ENCODE results near the gene LRBA.
A peak's percentile ranks its signal among the peaks of the same experiment; 100 is the strongest.
"Not testable (repeated sequence)": the region's sequence is repeated elsewhere in the genome, so short reads cannot be mapped to it uniquely, and the experiment has no call there.

The LRBA gene

DNA sequence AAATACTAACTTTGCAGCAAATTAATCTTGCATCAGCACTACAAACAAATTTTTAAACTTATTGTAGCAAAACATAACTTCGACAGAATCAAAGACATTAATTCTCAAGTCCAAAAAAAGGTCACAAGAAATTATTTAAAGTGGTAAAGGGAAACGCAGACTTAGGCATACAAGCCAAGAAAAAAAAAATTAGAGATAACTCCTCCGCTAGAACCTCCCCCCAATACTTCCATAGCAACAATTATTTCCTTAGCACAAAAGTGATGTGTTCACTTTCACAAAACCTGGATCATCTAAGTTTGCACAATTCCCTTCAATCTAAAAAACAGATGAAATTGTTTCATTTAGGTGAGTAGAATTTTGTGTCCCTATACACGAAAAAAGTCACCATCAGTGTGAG is 1.1 kb downstream of the LRBA start:
- no peak for DNase-seq

- DNase-seq = no peak
Measured at GRCh38 chr4:151013491-151013890, 1.6 kb downstream of the LRBA start.

GRCh38 chr4:151012820-151013219 is 2.3 kb downstream of the LRBA start:
- DNase-seq = no peak

DNA sequence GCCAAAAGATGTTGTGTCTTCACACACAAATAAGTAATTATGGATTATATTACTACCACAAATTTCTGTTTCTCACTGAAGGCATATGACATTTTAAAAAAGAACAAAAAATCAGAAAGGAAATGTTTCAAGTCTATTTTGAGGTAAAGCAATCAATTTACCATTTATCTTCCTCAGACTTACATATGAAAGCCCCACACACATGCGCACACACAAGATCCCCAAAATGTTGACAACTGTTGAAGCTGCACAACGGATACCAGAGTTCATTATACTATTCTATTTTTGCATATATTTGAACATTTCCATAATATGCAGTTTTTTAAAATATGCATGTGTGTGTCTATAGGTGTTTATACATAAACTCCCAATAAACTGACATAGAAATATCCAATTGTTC is 2.7 kb downstream of the LRBA start:
- DNase-seq = no peak

- DNase-seq = no peak
Measured at GRCh38 chr4:151004222-151004621, 10.9 kb downstream of the LRBA start.

- no peak for DNase-seq
Measured at GRCh38 chr4:151000747-151001429, 14.2 kb downstream of the LRBA start.

DNA sequence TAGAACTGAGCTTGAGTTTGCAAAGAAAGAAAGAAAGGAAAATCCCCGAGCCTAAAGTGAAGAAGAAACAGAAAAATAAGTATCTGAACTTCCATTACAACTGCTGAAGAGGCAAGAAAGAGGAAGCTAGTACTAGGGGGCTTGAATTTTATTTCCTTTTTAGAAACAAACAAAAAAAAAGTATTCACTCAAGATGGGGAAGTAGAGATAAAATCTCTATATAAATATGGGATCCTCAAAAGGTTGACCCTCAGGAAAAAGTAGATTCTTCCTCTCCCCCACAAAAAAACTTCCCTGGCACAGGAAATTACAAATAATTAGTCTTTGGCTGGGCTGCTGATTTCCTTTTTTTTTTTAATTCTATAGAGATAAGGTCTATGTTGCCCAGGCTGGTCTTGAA is 16.0 kb downstream of the LRBA start:
- DNase-seq = no peak

GRCh38 chr4:150997141-150997540 is 17.9 kb downstream of the LRBA start:
- no peak for DNase-seq

- no peak for DNase-seq
Measured at GRCh38 chr4:150994721-150995120, 20.4 kb downstream of the LRBA start.

DNA sequence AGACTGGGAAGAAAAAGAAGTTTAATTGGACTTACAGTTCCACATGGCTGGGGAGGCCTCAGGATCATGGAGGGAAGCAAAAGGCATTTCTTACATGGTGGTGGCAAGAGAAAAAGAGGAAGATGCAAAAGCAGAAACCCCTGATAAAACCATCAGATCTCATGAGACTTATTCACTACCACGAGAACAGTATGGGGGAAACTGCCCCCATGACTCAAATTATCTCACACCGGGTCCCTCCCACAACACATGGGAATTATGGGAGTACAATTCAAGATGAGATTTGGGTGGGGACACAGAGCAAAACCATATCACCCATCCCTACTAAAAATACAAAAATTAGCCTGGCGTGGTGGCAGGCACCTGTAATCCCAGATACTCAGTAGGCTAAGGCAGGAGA is 21.5 kb downstream of the LRBA start:
- DNase-seq = not testable (repeated sequence)

- no peak for DNase-seq
Measured at GRCh38 chr4:150990993-150991392, 24.1 kb downstream of the LRBA start.

DNA sequence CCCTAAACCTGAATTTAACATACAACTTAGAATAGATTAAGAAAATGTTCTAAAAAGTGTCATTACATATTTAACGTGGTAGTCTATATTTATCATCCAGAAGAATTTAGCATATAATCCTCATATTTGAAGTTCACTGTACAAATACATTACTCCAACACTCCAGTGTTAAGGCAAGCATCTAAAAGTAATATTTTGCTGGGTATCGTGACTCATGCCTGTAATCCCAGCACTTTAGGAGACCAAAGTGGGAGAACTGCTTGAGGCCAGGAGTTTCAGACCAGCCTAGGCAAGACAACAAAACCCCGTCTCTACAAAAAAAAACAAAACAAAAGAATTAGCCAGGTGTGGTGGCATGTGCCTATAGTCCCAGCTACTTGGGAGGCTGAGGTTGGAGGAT is 24.8 kb downstream of the LRBA start:
- DNase-seq = no peak

DNA sequence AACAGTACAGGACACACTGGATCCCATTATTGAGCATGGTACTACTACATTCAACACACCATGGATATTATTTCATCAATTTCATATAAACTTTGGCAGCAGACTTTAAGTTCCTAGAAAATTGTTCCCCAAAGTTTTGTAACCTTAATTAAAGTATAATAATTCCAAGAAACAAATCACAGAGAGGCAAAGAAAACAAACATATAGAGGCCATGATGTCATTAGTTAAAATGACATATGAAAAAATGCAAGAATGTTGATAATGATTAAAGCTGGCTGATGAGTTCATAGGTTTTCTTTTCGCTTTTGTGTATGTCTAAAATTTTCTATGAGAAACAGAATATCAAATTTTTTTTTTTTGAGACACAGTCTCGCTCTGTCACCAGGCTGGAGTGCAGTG is 26.8 kb downstream of the LRBA start:
- DNase-seq = no peak

- no peak for DNase-seq
Measured at GRCh38 chr4:150987204-150987603, 27.9 kb downstream of the LRBA start.

- DNase-seq = peak; percentile 58
Measured at GRCh38 chr4:150986085-150986484, 29.0 kb downstream of the LRBA start.

DNA sequence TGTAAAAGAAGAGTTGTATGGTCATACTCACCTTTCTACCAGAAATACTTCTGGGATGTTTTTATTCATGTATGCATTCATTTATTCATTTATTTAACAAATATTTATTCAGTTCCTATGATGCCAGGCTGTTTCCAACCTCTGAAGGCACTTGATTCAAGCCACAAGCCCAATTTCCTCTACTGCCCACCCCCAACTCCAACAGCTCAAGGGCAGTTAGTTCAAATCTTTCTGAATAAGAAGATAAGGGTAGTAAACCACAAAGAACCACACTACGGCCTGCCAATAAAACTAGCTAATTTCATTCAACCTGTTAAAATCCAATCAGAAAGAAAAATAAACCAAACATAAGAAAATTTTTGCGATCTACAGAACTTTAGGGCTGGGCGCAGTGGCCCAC is 31.2 kb downstream of the LRBA start:
- DNase-seq = no peak

GRCh38 chr4:150982557-150983233 is 32.4 kb downstream of the LRBA start:
- DNase-seq = no peak

DNA sequence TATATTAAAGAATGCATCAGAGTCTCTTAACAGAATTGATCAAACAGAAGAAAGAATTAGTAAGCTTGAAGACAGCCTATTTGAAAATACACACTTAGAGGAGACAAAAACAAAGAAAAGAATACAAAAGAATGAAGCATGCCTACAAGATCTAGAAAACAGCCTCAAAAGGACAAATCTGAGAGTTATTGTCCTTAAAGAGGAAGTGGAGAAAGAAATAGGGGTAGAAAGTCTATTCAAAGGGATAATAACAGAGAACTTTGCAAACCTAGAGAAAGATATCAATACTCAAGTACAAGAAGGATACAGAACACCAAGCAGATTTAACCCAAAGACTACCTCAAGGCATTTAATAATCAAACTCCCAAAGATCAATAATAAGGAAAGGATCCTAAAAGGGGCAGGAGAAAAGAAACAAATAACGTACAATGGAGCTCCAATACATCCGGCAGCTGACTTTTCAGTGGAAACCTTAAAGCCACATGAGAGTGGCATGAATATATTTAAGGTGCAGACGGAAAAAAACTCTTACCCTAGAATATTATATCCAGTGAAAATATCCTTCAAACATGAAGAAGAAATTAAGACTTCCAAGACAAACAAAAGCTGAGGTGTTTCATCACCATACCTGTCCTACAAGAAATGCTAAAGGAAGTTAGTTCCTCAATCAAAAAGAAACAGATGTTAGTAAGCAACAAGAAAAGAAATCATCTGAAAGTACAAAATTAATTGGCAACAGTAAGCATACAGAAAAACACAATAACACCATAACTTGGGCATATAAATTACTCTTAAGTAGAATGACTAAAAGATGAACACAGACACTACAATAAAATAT is 36.1 kb downstream of the LRBA start:
- DNase-seq = no peak

DNA sequence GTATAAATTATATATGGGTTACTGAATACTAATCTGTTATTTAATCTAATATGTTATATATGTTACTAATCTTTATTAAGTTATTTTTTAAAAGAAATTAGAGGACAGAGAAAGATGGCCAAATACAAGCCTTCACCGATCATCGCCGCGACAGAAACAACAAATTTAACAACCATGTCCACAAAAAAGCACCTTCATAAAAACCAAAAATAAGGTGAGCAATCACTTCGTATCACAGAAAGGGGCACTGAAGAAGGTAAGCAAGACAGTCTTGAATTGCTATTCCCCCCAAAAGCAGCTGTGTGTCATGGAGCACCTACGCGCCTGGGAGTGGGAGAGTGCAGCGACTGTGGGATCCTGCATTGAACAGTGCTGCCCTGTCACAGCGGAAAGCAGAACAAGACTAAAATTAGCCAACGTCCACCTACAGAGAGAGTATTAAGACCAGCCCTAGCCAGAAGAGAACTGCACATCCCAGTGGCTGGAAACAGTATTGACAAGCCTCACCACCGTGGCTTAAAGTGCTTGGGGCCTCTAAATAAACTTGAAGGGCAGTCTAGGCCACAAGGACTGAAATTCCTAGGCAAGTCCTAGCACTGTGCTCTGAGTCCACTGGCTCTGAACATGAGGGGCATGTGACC is 38.5 kb downstream of the LRBA start:
- no peak for DNase-seq

DNA sequence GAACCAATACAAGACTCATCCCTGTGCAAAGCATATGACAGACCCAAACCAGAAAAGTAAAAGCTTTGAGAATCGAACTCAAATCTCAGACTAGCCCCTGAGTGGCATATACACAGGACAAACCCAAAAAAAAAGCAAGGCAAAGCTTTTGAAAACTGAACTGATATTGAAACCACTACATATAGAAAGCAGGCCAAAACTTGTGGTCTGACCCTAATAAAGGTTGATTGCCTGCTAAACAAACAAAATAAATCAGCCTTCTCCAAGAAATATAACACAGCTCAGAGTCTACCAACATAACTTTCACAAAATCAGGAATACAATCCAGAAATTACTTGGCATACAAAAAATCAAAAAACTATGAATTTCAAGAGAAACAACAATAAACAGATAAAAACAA is 40.3 kb downstream of the LRBA start:
- no peak for DNase-seq

DNA sequence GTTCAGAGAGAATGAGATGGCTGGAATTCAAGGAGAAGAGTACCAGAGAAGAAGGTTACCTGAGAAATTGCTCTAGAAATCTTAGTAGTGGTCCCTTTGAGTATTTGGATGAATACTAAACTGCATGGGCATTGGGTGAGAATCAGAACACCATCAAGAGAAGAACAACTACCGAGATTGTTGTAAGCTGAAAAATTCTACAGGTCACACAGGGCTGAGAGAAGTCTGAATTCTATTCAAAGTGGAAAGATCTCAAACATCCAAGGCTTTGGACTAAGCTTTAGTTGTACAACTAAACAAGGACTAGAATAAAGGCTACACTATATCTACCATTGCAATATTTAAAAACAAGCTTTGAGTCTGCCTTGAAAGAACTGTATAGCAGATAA is 40.8 kb downstream of the LRBA start:
- DNase-seq = no peak

- DNase-seq = no peak
Measured at GRCh38 chr4:150973626-150974251, 41.3 kb downstream of the LRBA start.

DNA sequence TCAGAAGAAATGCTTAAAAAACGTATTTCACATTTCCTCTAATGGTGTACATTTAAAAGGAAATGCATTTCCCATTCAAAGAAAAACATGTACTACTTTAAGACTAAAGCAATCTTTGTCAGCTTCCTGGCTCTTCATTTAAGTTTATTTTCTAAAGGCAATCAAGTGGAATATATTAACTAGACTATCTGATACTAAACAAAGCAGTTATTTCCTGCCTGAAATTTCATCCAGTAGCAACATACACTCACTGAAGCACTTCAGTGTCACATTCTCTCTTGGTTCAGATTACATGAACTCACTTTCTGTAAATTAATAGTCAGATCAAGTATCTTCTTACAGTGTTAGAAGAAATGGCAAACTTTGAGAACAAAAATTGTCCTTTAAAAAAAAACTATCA is 42.5 kb downstream of the LRBA start:
- DNase-seq = no peak

All from stimulated activated CD8-positive, alpha-beta memory T cell treated with anti-CD3 and anti-CD28 coated beads, Interleukin-4, amount 100 ng/mL, for 48 hours (primary cell).